CMK (cell line): Measurements from ENCODE around the gene CXCL8.
"Not testable (repeated sequence)": the region's sequence is repeated elsewhere in the genome, so short reads cannot be mapped to it uniquely, and the experiment has no call there.

Experiments
- DNase-seq: peaks from one replicate; pipeline ENCODE4 v3.0.0-alpha.2; 2010; ENCODE audit warnings: low read depth

The CXCL8 gene

DNA sequence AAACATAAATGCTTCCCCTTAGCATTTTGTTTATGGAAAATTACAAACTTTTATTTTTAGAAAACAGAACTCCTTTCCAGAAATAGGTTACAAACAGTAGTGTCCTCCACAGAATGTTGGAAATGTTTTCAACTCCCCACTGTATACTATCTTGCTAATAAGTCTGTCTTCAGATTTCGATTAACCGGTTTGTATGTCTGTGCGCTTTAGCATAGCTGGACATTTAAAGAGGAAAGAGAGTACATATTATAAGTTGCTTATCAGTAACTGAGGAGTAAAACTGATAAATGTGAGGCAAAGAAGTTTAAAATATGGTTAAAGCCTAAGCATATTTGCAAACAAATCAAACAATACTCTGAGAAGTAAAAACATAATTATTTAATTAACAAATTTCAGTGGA, 3.4 kb downstream of the CXCL8 start:
- no peak for DNase-seq

DNA sequence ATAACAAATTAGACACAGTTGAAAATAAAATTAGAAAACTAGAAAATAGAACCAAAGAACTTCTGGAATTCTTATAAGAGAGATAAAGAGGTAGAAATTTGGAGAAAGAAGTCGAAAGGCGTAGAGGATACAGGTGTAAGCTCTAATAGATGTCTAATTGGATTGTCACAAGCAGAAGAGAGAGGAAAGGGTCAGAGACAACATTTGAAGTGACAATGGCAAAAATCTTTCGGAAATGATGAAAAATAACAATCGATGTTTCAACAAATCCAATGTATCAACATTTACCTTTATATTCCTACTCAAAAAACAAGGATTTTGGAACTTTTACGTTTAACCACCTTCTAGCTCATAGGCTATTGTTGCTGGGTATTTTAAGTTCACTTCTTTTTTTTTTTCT, 3.8 kb downstream of the CXCL8 start:
- DNase-seq, result no peak

DNA sequence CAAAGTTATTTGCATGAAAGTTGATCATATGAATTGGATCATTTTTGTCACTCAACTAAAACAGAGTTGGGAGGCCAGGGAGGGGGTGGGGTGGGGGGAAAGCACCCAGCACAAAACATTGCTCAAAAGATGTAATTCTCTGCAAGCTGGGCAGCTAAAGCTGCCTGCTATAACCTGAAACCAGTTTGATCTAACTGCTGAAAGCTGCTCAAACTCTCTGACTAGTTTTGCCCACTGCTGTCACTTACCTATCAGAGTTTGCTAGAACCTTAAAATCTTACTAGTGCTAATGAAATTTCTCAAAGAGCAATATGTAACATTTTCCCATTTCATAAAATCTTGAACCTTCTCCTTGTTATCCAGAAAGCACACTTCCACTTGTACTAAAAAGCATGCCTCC, 10.4 kb downstream of the CXCL8 start:
- no peak for DNase-seq

DNA sequence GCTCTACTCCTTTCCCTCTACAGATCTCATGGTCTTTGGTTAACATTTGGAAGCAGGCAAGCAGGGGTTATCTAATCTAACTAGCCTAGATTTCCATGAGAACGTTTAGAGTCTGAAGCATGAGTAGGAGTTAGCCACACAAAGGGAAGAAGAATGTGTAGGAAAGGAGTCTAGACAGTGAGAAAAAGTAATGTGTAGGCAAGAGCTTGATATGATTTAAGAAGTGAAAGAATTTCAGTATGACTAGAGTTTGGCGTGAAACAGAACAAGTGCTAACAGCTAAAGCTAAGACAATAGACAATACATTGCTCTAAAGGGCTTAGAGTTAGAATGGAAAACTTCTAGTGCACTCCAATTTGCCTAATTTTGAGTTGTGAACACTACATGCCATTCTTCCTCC, 10.8 kb downstream of the CXCL8 start:
- DNase-seq, result no peak

DNA sequence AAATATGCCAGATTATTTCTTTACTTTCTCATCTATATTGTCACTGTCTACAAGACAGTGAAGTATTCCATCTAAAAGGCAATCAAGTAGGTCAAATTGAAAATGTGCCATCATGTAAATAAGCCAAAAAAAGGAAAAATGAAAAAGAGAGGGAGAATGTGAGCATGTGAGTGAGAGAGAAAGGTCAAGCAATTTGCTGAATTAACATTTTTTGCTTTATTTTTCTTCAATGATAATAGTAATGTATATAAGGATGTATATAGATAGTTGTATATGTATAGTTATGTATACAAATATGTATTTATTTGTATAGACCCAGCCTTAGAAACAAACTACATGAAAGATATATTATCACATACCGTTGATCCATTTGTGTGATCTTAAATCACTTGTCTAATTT, 11.5 kb downstream of the CXCL8 start:
- DNase-seq, result no peak

DNA sequence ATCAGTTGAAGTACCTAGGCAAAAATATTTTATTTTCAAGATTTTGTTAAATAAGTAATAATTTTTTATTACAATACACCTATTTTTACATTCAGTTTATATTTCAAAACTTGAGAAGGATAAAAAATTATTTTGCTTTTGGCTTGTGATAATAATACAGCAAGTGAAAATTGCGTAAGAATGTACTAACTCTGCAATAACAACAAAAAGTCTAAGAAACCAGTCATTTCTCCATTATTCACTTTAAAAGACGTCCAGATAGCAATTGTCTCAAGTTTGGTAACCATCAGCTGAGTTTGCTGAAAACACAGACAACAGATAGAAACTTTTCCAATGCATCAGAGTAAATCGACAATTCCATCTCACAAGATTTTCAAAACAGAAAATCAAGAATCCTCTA, 12.1 kb downstream of the CXCL8 start:
- no peak for DNase-seq

DNA sequence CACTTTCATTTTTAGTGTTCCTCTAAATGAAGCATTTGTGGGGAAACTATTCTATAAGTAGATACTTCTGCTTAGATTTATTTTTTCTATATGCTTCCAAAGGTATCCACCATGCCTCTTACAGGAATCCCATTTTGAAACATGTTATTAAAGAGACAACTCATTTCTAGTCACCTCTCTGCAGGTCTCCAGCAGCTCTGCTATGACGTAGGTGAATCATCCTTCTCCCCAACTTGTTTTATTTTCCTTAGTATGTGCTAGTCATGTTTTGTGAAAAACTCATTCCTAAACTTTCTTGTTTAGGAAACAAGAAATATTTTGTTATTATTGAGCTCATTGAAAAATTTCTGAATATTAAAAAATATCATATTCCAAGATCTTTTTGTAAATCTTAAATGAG, 12.8 kb downstream of the CXCL8 start:
- no peak for DNase-seq

DNA sequence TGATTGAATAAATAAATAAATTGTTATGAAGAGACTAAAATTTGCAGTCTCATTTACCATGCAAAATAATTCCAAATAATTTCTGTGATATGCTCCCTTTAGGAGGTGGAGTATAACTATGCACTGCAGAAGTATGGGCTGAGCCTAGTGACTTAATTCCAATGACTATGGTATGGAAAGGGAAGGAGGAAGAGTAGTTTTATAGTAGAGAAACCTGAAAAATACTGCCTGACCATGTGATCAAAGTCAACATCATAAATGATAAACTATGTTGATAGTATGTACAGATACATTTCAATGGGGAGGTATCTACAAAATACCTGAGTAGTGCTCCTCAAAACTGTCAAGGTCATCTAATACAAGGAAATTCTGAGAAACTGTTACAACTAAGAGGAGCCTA, 14.6 kb downstream of the CXCL8 start:
- no peak for DNase-seq

DNA sequence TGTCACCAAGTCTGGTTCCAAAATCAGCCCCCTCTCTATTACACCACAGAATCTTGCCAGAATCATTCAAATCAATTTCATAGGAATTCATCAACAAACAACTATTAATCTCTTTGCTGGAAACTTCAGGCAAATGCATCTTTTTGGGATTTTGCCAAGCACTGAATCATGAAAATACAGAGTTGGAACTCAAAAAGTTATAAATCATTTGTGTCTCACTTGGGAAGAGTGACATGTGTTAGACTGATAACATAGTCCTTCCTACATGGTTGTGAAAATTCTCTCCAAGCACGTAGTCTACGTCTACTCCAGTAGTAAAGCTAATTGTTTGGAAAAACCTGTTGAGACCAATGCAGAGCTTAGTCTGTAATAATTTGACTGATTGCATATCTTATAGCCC, 19.0 kb downstream of the CXCL8 start:
- DNase-seq, result no peak

DNA sequence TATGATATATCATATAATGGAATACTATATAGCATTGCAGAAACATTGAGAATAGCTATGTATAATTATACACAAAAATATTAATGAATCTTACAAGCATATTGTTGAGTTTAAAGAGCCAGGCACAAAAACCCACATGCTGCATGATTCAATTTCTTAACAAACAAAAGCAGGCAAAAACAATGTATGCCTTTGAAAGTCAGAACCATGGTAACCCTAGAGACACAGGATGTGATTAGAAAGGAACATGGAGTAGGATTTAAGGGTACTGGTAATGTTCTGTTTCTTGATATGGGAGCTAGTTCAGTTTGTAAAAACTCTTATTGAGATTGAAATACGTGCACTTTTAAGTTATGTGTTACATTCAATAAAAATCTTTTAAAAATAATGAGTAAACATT, 21.5 kb downstream of the CXCL8 start:
- no peak for DNase-seq

DNA sequence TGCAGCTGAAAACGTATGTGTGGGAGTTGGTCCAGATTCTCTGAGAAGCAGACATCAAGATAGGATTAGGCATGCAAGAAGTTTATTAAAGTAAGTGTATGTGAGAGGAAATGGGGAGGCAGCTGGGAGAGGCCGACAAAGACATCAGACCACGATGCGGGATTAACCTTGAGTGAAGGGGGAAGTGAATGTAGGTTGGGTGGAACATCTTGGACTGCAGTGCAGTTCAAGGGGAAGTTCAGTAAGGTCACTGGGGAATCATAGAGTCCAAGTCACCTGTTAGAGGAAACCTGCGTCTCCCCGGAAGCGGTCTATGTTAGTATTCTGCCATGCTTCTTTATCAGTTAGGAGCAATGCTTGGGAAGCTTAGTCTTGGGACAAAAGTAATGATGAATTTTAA, 22.0 kb downstream of the CXCL8 start:
- DNase-seq, result peak; percentile 8

DNA sequence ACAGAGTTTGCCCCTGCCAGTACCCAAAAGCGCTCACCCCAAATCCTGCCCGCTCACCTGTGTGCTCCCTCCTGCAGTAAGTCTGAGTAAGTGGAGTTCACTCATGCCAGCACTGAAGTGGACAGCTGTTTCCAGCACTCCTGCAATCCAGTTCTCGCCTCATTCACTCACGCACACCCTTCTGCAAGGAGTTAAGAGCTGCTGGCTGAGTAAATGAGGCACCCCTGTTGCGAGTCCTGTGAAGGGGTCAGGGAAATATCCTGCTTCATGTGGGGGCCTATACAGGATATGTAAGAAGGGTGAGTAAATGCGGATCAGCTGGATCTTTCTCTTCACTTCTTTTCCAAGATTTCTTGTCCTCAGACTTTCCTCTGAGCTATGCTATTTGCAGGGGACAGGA, 23.5 kb downstream of the CXCL8 start:
- DNase-seq, result no peak

DNA sequence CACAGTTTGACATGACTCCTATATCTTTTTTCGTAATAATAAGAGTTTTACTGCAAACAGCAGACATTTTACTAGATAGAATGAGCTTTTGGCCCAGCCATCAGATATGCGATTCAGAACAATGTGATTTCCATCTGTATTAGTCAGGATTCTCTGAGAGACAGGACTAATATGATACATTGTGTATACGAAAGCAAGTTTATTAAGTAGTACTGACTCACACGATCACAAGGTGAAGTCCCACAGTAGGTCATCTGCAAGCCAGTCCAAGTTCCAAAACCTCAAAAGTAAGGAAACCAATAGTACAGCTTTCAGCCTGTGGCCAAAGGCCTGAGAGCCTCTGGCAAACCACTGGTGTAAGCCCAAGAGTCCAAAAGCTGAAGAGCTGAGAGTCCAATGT, 24.1 kb downstream of the CXCL8 start:
- DNase-seq, result no peak

DNA sequence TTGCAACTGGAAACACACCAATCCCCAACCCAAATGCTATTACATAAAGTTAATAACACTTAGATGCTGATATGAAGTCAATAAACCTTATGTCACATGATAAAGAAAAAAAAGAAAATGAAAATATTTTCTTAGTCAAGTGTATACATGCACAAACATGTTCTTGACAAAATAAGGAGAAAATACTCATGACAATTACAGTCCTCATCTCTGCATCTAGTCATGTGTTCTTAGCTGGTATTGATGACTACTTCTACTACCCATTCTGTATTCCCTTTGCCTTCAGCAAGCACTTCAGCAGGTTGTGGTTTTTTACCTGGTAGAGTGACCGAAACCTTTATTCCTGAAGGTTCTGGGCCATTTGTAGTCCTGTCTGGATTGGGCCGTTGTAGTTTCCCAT, 24.9 kb downstream of the CXCL8 start:
- no peak for DNase-seq

DNA sequence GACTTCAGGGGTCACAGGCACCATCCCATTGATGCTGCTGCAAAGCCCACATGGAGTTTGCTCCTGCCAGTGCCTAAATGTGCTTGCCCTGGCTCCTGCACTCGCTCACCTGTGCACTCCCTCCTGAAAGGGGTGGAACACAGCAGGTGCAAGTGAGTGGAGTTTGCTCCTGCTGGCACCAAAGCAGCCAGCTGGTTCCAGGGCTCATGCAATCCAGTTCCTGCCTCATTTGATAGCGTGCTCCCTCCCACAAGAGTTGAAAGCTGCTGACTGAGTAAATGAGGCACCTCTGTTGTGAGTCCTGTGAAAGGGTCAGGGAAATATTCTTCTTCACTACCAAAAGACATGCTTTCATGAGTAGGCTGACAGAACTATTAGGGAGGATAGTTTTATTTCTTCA, 30.5 kb downstream of the CXCL8 start:
- no peak for DNase-seq

DNA sequence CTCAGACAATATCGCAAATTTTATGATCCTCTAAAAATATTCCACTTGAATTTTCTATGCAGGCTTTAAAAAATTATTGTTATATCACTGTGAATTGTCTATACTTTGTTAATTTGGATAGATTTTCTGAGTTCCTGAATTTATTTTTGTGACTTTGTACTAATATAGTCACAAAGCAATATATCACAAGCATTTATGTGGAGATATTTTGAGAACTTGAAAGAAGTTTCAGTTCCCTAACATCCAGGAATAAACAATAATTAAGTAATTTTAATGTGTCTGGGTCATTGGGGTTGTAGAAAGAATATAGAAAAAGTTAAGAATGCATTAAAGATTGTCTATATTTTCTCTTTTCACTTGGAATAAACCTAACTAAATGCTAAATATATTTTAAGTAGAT, 32.0 kb downstream of the CXCL8 start:
- DNase-seq, result no peak

DNA sequence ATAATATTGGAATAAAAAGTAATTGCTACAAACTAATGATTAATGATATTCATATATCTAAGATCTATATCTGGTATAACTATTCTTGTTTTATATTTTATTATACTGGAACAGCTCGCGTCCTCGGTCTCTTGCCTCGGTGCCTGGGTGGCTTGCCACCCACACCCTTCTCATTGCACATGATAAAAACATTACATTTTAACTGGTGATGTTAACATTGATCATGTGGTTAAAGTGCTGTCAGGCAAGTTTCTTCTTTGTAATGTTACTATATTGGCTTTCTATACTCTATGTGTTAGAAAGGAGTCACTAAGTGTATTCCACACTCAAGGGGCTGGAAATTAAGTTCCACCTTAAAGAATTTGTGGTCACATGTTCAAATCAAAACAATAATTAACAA, 34.0 kb downstream of the CXCL8 start:
- not testable (repeated sequence) for DNase-seq

DNA sequence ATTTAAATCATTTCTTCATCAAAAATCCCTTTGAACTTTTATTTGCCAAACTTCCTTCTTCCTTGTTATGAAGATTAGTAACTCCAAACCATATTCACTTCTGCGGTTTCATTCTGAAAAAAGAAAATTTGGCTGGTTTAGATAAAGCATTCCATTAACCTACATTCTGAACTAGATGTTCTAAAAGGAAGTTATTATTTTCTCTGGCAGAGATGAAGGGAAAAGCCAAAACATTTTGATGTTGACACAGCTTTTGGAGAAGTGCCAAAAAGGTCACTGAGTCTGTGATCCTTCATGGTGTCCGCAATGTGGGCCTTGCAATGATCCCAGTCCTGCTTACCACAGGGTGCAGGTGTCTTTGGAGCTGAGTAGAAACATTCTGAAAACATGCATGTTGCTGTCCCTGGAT, 36.0 kb downstream of the CXCL8 start:
- DNase-seq, result no peak

DNA sequence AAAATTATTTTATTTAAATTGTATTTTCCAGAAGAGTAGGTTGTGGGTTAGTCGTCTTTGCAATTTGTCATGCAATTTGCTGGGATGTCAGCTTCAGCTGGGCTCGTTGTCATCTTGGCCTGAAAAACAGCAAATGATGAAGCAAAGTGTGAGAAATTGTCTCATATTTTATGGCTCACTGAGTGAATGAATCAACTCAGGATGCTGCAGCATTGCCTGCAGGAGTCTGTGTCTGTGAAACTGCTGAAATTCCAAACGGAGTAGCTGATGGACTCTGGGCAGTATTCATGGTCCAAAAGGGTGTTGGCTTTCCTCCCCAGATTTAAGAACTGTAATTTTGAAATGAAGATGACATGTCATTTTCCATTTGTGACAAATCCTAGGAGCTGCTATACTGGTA, 37.2 kb downstream of the CXCL8 start:
- no peak for DNase-seq

DNA sequence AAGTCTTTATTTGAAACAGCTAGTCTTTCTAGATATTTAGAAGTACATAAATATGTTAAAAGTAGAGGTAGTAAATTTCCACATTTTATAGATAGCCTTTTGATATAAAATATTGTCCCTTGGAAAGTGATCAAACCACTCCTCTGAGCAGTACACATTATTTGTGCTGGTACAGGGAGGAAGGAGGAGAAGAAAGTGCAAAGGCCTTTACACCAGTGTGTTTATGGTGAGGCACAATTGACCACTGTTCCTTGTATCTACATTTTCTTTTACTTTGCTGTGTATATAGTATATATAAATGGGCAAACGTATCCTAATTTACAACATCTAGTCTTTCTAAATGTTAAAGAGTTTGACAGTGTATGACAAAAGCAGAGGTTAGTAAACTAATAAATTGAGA, 39.9 kb downstream of the CXCL8 start:
- no peak for DNase-seq

DNA sequence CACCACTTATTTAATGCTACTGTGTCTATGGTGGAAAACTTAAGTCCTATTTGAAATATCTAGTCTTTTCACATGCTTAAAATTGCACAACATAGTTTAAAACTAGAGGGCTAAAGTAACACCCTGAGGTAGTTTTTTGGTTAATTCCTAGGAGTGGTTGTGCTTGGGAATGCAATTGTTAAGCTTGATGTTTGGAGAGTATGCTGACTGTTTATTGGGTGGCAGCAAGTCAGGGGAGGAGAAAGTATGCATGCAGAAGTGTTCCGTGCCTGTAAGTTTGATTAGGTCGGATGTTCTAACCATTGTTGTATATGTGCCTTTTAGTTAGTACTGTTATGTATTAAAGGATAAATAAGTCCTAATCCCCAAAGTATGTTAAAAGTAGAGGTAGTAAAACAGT, 40.5 kb downstream of the CXCL8 start:
- no peak for DNase-seq

DNA sequence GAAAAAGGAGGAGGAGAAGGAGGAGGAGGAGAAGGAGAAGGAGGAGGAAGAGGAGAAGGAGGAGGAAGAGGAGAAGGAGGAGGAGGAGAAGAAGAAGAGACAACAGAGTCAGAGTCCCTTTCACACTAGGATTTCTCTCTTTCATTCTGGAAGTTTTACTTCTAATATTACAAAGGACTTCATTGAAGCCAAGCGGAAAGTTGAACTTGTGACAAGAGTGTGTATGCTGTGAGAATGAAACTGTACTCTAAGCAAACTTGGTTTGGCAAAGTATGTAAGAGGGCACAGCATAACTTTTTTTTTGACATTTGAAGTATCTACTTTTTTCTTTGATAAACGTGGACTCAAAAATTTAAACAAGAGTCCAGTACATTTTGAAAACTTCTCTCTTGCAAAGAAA, 48.0 kb downstream of the CXCL8 start:
- no peak for DNase-seq
